CD4-positive, alpha-beta T cell treated with Interleukin-17A for 1 hour (primary cell): ENCODE data around the gene ERN1.

ENCODE experiments used
- DNase-seq: peaks from one replicate; pipeline ENCODE4 v3.0.0-alpha.2; 2020

ERN1 gene

GRCh38 chr17:64134216-64134970 lies 4.4 kb upstream of the ERN1 start:
- no peak for DNase-seq

GRCh38 chr17:64133546-64134215 lies 3.7 kb upstream of the ERN1 start:
- peak; percentile 80 for DNase-seq

- no peak for DNase-seq
Observed at GRCh38 chr17:64131606-64132270, 1.8 kb upstream of the ERN1 start.

- DNase-seq, result peak; percentile 84
Observed at GRCh38 chr17:64130559-64131001, 636 bp upstream of the ERN1 start.

- DNase-seq, result no peak
Observed at GRCh38 chr17:64129515-64129764, 504 bp downstream of the ERN1 start.

GRCh38 chr17:64128787-64129514 lies 993 bp downstream of the ERN1 start:
- DNase-seq, result no peak

- DNase-seq, result no peak
Observed at GRCh38 chr17:64126918-64127317, 3.0 kb downstream of the ERN1 start.

- no peak for DNase-seq
Observed at GRCh38 chr17:64125937-64126336, 4.0 kb downstream of the ERN1 start.

GRCh38 chr17:64124609-64125008 lies 5.3 kb downstream of the ERN1 start:
- no peak for DNase-seq

GRCh38 chr17:64123114-64123513 lies 6.8 kb downstream of the ERN1 start:
- no peak for DNase-seq

- peak; percentile 45 for DNase-seq
Observed at GRCh38 chr17:64120972-64121786, 8.8 kb downstream of the ERN1 start.

- no peak for DNase-seq
Observed at GRCh38 chr17:64120159-64120810, 9.7 kb downstream of the ERN1 start.

GRCh38 chr17:64117981-64118979 lies 11.7 kb downstream of the ERN1 start:
- DNase-seq, result no peak

- DNase-seq, result peak; percentile 37
Observed at GRCh38 chr17:64115822-64116534, 14.0 kb downstream of the ERN1 start.

- no peak for DNase-seq
Observed at GRCh38 chr17:64115043-64115698, 14.8 kb downstream of the ERN1 start.

- no peak for DNase-seq
Observed at GRCh38 chr17:64113006-64113405, 16.9 kb downstream of the ERN1 start.

- DNase-seq, result no peak
Observed at GRCh38 chr17:64111831-64112230, 18.1 kb downstream of the ERN1 start.

GRCh38 chr17:64110379-64111152 lies 19.4 kb downstream of the ERN1 start:
- DNase-seq, result no peak

GRCh38 chr17:64109400-64109799 lies 20.5 kb downstream of the ERN1 start:
- DNase-seq, result no peak
